8988T (cell line): Measurements from ENCODE around the gene POLA1.

Experiments used
- DNase-seq: peaks from one replicate; pipeline ENCODE4 v3.0.0; 2011

Gene POLA1

GRCh38 chrX:24692305-24692704 is 1.4 kb upstream of the POLA1 start:
- DNase-seq = no peak

- no peak for DNase-seq
Measured at GRCh38 chrX:24694825-24695224, 1.1 kb downstream of the POLA1 start.

- DNase-seq = no peak
Measured at GRCh38 chrX:24696294-24696693, 2.6 kb downstream of the POLA1 start.

DNA sequence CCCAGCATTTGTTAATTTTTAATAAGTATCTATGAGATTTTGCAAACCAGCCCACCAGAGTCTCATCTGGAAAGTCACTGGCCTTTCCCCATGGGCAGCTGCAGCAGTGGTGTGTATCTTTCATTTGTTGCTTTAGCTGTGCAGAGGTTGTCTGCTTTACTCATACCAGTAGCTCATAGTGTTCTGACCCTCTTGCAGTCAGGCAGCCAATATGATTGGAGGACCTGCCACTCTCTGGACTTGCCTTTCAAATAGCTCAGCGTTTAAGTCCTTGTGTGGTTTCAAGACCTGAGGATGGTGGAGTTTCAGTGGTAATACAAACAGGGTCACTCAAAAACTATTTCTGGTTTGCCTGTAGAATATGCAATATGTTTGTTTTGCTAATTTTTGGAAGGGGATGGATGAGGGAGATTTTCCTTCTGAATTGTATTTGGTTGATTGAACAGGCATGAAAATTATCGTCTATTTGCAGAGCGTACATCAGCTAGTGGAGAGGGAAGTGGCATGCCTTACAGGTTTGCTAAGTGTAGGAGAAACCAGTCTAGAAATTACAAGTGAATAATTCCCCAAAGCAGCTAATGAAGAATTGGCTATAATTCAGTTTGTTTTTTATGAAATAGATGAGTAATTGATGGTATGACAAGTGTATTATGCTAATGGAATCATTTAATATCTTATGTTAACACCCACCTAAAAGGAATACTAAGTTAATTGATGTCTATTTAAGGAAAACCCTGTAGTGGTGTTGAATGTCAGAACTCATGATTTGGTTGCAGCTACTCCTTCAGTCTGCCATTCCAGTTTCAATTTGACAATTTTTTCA is 8.9 kb downstream of the POLA1 start:
- DNase-seq = no peak

- no peak for DNase-seq
Measured at GRCh38 chrX:24703185-24703494, 9.4 kb downstream of the POLA1 start.

DNA sequence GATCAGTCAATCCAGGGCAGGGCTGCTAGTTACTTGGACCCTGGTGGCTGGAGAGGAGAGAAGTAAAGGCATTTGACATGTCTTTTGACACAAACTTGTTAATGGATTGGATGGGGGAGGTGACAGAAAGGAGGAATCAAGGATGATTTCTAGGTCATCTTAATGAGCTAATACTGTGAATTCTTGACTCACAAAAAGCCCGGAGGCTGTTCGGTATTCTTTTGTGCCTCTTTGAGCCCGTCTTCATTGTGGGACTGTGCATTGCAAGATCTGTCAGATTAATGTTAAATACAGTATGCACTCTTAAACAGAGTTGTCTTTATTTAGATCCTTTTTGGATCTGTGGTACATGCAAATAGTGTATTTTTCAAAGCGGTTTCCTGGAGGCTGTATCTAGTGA is 25.1 kb downstream of the POLA1 start:
- no peak for DNase-seq

DNA sequence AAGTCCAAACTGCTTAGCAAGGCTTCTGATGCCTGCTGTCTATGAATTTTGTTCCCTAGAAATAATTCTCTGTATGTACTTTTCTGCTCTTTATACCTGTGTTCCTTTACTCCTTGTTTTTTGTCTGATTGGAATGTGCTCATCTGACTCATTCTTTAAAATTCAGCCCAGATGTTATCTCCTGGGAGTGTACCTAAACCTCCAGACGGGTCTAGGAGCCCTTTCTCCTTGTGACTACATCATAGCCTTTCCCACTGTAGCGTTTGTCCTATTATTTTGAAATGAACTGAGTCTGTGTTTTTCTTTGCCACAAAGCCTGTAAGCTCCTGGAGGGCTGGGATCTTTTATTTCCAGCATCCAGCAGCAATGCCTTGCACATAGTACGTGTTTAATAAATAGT is 26.3 kb downstream of the POLA1 start:
- DNase-seq = no peak

DNA sequence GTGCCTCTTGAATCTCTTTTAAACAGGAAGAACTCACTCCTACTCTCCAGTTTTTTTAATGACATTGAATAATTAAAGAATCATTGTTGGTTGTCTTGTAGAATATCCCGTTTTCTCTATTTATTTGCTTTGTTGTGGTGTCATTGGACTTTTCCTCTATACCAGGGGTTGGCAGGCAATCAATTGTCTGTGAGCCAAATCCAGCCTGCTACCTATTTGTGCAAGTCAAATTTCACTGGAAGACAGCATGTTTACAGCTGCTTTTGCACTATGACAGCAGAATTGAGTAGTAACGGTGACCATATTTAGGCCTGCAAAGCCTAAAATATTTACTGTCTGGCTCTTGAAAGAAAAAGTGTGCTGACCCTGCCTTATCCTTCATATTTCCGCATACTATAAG is 34.8 kb downstream of the POLA1 start:
- DNase-seq = no peak

- DNase-seq = no peak
Measured at GRCh38 chrX:24732766-24733500, 39.2 kb downstream of the POLA1 start.

GRCh38 chrX:24741330-24741729 is 47.6 kb downstream of the POLA1 start:
- DNase-seq = no peak

GRCh38 chrX:24748196-24748595 is 54.5 kb downstream of the POLA1 start:
- DNase-seq = no peak

GRCh38 chrX:24759786-24760185 is 66.1 kb downstream of the POLA1 start:
- DNase-seq = no peak

- no peak for DNase-seq
Measured at GRCh38 chrX:24760363-24761000, 66.8 kb downstream of the POLA1 start.

DNA sequence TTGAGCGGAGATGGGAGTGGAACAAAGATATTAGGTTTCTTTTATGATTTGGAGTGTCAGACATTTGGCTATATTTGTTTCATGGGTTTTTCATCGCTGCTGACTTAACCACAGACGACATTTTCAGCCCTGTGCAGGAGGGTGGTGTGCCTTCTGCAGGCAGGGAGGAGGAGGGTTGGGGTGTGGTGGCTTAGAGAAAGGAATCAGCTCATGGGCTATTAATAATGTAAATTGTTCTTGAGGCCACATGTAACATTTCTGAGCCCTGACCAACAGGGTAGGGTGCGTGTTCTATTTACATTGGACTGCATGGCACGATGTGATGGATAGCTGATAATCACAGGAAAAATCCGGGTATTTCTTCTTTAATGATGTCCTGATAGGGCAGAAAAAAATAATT is 67.6 kb downstream of the POLA1 start:
- no peak for DNase-seq

GRCh38 chrX:24763989-24764388 is 70.3 kb downstream of the POLA1 start:
- no peak for DNase-seq

DNA sequence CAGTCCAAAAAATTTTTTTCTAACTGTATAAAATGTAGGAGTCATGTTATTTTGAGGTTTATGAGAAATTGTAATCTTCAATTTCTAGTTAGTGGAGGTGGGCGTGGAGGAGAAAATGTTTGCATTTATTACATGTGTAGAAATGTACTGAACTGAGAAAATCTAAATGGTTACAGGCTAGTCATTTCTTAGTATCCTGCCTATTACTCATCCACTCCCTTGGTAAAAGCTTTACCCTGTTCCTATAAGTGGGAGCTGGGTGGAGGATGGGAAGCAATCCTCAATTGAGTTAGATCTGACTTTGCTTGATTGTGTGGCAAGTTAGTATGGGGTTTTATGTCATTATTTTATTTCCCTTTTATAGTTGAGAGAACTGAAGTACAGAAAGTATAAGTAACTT is 73.8 kb downstream of the POLA1 start:
- no peak for DNase-seq

DNA sequence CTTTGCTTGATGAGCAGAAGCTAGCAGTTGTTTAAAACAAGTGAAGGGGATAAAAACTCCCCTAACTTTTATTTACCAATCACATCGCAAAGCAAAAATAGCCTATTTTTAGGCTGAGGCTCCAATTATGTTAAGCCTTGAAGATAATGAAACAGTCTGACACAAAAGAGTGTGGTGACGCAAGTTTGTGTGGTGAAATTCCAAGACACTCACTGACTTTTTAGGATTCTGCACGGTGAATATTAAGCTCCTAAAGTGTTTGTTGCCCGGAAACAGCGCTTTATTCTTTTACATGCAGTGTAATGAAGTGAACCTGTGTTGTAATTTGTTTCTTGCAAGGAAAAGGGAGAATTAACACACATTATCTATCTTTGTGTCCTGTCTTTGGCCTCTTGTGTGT is 74.8 kb downstream of the POLA1 start:
- no peak for DNase-seq

- DNase-seq = no peak
Measured at GRCh38 chrX:24774650-24775049, 80.9 kb downstream of the POLA1 start.

DNA sequence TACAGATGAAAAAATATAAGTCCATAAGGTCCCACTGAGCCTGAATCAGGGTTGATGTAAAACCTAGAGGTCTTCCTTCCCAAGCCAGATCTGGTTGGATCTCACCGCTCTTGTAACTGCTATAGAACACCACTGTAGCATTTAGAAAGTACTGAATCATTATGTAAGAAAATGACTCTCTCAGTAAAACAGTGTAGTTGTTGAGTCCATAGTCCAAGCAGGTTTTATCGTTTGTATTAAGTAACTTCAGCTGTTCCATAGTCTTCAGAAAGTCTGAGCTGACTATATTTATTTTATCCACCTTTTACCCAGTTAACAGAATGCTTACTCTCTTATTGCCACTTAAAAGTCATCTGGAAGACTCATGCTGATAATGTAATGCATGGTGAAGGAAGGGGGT is 82.2 kb downstream of the POLA1 start:
- no peak for DNase-seq

- DNase-seq = no peak
Measured at GRCh38 chrX:24777660-24778059, 83.9 kb downstream of the POLA1 start.

- DNase-seq = no peak
Measured at GRCh38 chrX:24782011-24782410, 88.3 kb downstream of the POLA1 start.

DNA sequence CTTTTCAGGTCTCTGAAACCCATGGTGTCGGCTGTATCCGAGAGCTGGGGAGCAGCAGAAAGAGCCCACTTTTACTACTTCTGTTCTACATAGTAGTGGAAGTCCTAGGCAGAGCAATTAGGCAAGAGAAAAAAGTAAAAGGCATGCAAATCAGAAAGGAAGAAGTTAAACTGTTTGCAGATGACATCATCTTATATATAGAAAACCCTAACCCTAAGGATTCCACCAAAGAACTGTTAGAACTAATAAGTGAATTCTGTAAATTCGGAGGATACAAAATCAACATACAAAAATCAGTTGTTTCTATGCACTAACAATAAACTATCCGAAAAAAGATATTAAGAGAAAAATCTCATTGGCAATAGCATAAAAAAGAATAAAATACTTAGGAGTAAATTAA is 95.3 kb downstream of the POLA1 start:
- no peak for DNase-seq

DNA sequence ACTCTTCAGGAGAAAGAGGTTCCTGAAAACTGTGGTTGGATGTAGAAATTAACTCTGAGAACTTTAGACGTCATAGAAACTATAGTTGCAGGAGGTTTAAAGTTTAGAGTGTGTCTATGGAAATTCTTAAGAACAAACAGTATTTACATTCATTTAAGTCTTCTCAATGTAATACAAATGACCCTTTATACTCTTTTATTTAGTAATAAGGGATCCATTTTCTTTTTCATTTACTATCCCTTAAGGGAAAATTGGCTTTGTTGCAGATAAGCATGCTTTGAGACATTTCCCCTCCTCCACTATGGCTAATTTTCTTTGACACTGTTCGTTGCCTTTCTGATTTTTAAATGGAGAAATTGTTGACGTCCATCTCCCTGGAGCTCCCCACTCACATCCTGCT is 96.4 kb downstream of the POLA1 start:
- DNase-seq = no peak

- no peak for DNase-seq
Measured at GRCh38 chrX:24796204-24796603, 102.5 kb downstream of the POLA1 start.
